ENCODE measurements around the gene MBNL1. TPM values are rescaled to one million over a fixed set of nuclear protein-coding genes. Genes with fewer than 3 reads are reported as not detected.

The MBNL1 gene
- total RNA-seq, 1 donor from 2014 or later: 36.2 TPM

GRCh38 chr3:152309031-152309430, 40.3 kb downstream of the MBNL1 start:
- TF ChIP-seq CTCF (conservative IDR thresholded peaks at IDR 0.05): no peak
- Mint-ChIP-seq H3K27me3 (ENCODE audit: low read depth) (no peaks in the 10 kb centered on the region), H3K27ac (ENCODE audit: unreplicated experiment) (peak overlapping the region; percentile 31), H3K4me3 (no peak overlapping the region), H3K36me3 (ENCODE audit: low read depth) (no peaks in the 10 kb centered on the region), H3K9me3 (no peaks in the 10 kb centered on the region), H3K4me1 (peaks cover 28% of the 10 kb centered on the region)
- no peak for DNase-seq (ENCODE audit: low read depth, low spot score)

DNA sequence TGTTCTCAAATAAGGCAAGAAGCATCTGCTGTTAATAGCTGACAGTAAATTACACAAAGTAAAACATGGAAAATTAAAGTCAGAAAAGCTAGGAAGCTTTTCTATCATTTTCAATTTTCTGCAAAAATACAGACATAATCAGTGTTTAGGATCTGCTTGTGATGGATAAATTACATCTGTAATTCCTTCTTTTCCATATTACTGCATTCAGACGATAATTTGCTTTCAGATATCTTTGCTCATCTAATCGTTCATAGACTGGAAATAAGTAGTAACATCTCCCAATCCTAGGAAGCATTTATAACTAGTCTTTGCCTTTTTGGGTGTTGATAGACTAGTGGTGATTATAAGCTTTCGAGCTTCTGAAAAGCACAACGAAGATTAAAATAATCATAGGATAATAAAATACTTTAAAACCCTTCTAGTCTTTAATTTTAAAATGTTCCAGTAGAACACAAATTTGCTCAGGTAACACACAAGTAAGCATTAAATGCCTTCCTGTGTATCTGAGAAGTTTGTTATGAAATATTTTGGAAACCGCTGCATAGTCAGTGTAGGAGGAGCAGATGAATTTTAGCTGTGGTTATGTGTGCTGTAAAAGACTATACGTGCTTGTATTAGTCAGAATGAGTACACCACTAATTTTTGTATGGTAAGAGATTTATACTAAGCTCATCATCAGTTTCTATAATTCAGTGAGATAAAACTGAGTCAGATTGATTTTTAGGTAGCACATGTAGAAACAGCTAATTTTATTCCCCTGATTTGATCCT, 41.0 kb downstream of the MBNL1 start:
- Mint-ChIP-seq H3K27me3 (ENCODE audit: low read depth) (no peaks in the 10 kb centered on the region), H3K4me1 (peaks cover 27% of the 10 kb centered on the region), H3K4me3 (no peak overlapping the region), H3K36me3 (ENCODE audit: low read depth) (no peaks in the 10 kb centered on the region), H3K9me3 (no peaks in the 10 kb centered on the region), H3K27ac (ENCODE audit: unreplicated experiment) (no peak overlapping the region)
- no peak for TF ChIP-seq CTCF (conservative IDR thresholded peaks at IDR 0.05)
- DNase-seq (ENCODE audit: low read depth, low spot score): no peak

DNA sequence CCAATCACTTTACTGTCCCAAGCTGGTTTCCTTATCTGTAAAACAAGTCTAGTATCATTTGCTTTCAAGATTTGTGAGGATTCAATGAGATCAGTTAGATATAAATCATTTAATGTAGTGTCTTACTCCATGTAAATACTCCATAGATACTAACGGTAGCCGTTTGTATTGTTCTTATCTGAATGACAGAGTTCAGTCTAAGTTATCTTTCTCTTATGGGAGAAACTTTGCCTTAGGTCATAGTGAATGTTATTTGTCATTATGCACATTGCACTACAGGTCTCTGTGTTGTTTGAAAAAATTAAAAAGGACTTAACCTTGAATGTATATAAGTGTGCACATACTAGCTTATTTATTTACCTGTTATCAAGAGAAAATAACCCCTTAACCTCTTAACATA, 44.7 kb downstream of the MBNL1 start:
- Mint-ChIP-seq H3K27ac (ENCODE audit: unreplicated experiment) (no peak overlapping the region), H3K4me1 (peaks cover 35% of the 10 kb centered on the region), H3K9me3 (no peaks in the 10 kb centered on the region), H3K27me3 (ENCODE audit: low read depth) (no peaks in the 10 kb centered on the region), H3K4me3 (no peak overlapping the region), H3K36me3 (ENCODE audit: low read depth) (no peaks in the 10 kb centered on the region)
- TF ChIP-seq CTCF (conservative IDR thresholded peaks at IDR 0.05): no peak
- DNase-seq (ENCODE audit: low read depth, low spot score): no peak

GRCh38 chr3:152313914-152314313, 45.2 kb downstream of the MBNL1 start:
- Mint-ChIP-seq H3K36me3 (ENCODE audit: low read depth) (no peaks in the 10 kb centered on the region), H3K4me3 (no peak overlapping the region), H3K27me3 (ENCODE audit: low read depth) (no peaks in the 10 kb centered on the region)

GRCh38 chr3:152314677-152315353, 46.1 kb downstream of the MBNL1 start:
- no peak for TF ChIP-seq CTCF (conservative IDR thresholded peaks at IDR 0.05)
- Mint-ChIP-seq H3K27ac (ENCODE audit: unreplicated experiment) (no peak overlapping the region), H3K36me3 (ENCODE audit: low read depth) (no peaks in the 10 kb centered on the region), H3K4me3 (no peak overlapping the region), H3K9me3 (no peaks in the 10 kb centered on the region), H3K27me3 (ENCODE audit: low read depth) (no peaks in the 10 kb centered on the region), H3K4me1 (peaks cover 41% of the 10 kb centered on the region)
- DNase-seq (ENCODE audit: low read depth, low spot score): no peak

More at GRCh38 chr3:152313914-152314313, 45.2 kb downstream of the MBNL1 start:
- no peak for TF ChIP-seq CTCF (conservative IDR thresholded peaks at IDR 0.05)
- peaks cover 35% of the 10 kb centered on the region for H3K4me1 Mint-ChIP-seq
- H3K27ac Mint-ChIP-seq (ENCODE audit: unreplicated experiment): no peak overlapping the region
- no peaks in the 10 kb centered on the region for H3K9me3 Mint-ChIP-seq
- DNase-seq (ENCODE audit: low read depth, low spot score): no peak
